GM19351 (cell line): ENCODE data around the gene KLB.
"Not testable (repeated sequence)": the region's sequence is repeated elsewhere in the genome, so short reads cannot be mapped to it uniquely, and the experiment has no call there.

Experiments
- ATAC-seq: cut with Tn5 transposase; IDR thresholded peaks from one replicate; pipeline ENCODE4 v1.9.1; 2021; ENCODE audit warnings: mild to moderate bottlenecking, moderate library complexity; ENCODE audit not compliant: unreplicated experiment

Gene KLB

DNA sequence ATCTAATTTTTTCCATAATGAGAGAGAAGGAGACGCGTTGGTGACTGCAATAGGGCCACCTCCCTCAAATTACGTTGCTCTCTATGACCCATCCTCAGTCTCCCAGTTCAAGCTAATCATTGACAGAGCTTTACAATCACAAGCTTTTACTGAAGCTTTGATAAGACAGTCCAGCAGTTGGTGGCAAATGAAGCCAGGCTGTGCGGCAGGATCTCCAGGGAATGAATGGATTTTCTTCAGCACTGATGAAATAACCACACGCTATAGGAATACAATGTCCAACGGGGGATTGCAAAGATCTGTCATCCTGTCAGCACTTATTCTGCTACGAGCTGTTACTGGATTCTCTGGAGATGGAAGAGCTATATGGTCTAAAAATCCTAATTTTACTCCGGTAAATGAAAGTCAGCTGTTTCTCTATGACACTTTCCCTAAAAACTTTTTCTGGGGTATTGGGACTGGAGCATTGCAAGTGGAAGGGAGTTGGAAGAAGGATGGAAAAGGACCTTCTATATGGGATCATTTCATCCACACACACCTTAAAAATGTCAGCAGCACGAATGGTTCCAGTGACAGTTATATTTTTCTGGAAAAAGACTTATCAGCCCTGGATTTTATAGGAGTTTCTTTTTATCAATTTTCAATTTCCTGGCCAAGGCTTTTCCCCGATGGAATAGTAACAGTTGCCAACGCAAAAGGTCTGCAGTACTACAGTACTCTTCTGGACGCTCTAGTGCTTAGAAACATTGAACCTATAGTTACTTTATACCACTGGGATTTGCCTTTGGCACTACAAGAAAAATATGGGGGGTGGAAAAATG is at the start of gene KLB:
TSS of gene KLB (plus strand) at position 168 of the 821 bp plus-strand sequence. CDS start at position 188, 20 bp downstream.
- no peak for ATAC-seq

- ATAC-seq, result no peak
Observed at GRCh38 chr4:39357002-39357401, 49.7 kb upstream of the KLB start.

DNA sequence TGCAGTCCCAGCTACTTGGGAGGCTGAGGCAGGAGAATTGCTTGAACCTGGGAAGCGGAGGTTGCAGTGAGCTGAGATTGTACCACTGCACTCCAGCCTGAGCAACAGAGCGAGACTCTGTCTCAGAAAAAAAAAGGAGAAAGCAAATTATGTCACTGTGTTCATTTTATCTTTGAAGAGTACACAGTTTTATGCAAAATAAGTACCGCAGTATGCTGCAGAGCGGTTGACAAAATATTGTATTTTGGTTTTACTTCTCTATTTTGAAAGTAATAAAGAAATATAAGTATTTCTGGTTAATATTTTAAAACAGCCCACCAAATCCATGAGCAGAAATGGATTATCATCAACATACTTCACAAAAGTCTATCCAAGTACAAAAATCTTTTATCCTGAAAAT is 46.1 kb upstream of the KLB start:
- ATAC-seq, result peak; percentile 61

- ATAC-seq, result no peak
Observed at GRCh38 chr4:39362827-39363226, 43.9 kb upstream of the KLB start.

DNA sequence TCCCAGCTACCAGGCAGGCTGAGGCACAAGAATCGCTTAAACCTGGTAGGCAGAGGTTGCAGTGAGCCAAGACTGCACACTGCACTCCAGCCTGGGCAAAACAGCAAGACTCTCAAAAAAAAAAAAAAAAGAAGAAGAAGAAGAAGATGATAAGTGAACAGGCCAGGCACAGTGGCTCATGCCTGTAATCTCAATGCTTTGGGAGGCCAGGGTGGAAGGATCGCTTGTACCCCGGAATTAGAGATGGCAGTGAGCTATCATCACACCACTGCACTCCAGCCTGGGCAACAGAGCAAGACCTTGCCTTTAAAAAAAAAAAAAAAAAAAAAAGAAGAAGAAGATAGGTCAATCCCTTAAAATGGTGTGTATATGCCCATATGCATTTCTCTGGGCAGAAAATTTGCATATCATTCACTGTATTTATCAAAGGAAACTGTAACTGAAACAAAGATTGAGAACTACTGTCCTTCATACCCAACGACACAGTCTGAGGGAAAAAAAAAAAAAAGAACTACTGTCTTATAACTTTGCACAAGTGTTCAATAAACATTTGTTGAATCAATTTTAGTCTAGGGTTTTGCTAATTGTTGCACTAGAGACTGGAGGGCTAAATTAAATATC is 42.8 kb upstream of the KLB start:
- no peak for ATAC-seq

GRCh38 chr4:39365360-39365759 is 41.4 kb upstream of the KLB start:
- no peak for ATAC-seq

DNA sequence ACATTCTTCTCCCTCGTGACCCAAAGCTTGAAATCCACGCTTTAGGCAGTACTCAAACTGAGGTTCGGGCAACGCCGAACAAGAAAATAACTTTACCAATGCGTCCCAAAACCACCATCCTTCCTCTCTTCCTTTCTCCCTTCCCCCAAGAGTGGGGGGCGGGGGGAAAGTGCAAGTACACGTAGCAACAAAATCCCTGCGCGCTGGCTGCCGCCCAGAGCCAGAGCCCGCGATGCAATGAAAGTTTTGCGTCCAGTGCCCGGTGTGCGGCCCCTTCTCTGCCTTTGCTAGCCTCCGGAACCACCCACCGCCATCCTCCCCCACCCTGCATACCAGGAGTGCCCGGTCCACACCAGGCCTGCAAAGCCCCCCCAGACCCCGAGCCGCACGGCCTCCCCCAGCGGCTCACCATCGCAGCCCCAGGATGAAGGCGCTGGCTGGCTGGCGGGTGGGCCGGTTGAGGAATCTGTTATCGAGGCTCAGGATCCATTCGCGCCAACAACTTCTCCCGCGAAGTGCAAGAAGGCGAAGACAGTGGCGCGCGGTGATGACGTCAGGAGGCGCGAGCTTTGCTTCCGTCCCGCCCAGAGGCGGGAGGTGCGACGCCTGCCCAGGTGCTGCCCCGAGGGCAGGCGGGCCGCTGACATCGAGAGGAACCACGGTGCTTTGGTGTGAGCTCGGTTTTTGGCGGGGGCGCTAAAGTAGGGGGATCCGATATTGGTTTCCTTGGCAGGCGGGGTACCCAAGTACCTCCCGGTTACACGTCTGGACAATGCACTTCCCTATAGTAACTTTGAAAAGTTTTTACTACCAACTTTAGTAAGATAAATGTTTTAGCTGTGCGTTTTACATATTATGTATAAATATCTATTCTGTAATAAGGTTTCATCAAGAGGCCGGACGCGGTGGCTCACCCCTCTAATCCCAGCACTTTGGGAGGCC is 40.6 kb upstream of the KLB start, which contains the start of gene RFC1:
TSS of gene RFC1 (minus strand) at position 533 of the 942 bp plus-strand sequence. CDS start at position 412, 121 bp downstream.
- ATAC-seq, result peak; percentile 87

GRCh38 chr4:39367166-39367565 is 39.6 kb upstream of the KLB start:
- no peak for ATAC-seq

GRCh38 chr4:39369301-39369700 is 37.4 kb upstream of the KLB start:
- no peak for ATAC-seq

GRCh38 chr4:39371209-39371608 is 35.5 kb upstream of the KLB start:
- ATAC-seq, result not testable (repeated sequence)

DNA sequence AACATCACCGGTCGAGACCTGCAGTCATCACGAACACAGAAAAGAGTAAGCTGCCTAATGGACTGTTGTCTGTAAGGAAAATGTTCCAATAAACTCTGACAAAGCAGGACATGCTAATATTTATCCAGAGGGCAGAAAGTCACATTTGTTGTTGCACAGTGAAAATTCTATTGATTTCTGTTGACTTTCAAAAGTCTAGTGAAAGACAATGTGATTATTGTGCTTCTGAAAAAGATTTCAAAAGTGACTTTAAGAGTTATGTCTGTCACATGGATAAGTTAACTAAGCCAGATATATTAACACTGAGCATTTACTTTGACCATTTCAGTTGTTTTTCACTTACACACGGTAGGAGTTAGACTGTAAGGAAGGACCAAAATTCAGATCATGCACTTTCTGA is 31.3 kb upstream of the KLB start:
- ATAC-seq, result no peak

- no peak for ATAC-seq
Observed at GRCh38 chr4:39383690-39384089, 23.0 kb upstream of the KLB start.

- ATAC-seq, result no peak
Observed at GRCh38 chr4:39384563-39384962, 22.2 kb upstream of the KLB start.

GRCh38 chr4:39390603-39391002 is 16.1 kb upstream of the KLB start:
- ATAC-seq, result no peak

DNA sequence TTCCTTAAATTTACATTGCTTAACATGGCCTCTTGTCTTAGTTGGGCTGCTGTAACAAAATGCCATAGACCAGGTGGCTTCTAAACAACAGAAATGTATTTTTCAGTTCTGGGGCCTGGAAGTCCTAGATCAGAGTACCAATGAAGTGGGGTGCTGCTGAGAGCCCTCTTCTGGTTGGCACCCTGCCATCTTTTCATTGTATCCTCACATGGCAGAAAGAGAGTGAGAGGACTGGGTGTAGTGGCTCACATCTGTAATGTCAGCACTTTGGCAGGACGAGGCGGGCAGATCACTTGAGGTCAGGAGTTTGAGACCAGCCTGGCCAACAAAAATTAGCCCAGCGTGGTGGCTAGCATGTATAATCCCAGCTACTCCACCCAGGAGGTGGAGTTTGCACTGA is 12.0 kb upstream of the KLB start:
- ATAC-seq, result no peak

- not testable (repeated sequence) for ATAC-seq
Observed at GRCh38 chr4:39401640-39402039, 5.1 kb upstream of the KLB start.

DNA sequence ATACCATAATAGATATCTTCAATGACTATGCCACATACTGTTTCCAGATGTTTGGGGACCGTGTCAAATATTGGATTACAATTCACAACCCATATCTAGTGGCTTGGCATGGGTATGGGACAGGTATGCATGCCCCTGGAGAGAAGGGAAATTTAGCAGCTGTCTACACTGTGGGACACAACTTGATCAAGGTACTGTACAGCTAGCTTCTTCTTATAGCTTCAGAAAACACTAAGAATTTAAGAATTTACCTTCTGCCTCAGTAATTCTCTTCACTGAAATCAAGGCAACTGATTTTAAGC is 805 bp downstream of the KLB start:
- ATAC-seq, result no peak

DNA sequence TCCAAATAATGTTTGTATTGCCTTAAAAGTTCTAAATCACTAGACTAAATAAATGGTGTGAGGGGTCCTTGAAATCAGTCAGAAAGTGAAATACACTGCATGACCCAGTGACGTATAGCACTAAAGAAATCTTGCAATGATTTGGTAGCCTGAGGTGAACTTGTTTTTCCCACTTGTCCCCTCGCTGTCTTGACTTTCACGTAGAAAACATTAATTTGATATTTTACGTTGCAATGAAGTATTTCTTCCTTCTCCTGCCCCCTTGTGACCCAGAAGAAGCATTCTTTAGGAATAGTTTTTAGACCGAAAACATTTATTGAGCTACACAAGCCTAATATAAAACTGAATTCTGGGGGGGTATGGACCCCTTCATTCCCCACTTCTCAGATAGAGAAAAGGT is 3.7 kb downstream of the KLB start:
- ATAC-seq, result no peak

DNA sequence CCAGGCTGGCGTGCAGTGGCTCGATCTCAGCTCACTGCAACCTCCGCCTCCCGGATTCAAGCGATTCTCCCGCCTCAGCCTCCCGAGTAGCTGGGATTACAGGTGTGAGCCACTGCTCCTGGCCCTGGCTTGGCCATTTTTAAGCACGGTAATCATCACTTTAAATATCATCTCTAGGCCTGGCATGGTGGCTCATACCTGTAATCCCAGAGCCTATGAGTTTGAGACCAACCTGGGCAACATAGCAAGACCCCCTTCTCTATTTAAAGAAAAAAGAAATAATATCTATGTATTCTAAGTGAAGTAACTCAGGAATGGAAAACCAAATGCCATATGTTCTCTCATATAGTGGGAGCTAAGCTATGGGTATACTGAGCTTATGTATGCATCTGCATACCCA is 4.8 kb downstream of the KLB start:
- not testable (repeated sequence) for ATAC-seq

GRCh38 chr4:39415678-39416283 is 9.1 kb downstream of the KLB start:
- no peak for ATAC-seq

DNA sequence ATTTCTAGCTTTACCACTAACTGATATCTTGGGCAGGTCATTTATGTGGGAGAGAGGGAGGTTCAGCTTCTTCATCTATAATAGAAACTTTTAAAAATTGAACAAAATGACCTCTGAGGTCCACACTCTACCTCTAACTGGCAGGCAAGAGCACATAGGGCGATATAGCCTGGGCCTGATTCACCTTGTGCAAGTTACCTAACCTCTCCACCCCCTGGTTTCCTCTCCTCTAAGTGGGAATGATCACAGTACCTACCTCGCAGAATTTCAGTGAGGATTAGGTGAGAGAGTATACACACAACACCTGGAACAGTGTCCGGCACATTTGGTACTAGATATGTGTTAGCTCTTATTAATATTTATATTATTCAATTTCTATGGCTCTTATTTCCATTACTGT is 15.5 kb downstream of the KLB start:
- no peak for ATAC-seq
